DMS79 treated with DMSO at 0.1 percent for 48 hours (cell line): ENCODE data around the gene TUBB1.
"Not testable (repeated sequence)": the region's sequence is repeated elsewhere in the genome, so short reads cannot be mapped to it uniquely, and the experiment has no call there.

Source experiments
- DNase-seq: peaks from one replicate; lab custom pipeline; 2025; lab: John Stamatoyannopoulos, UW

TUBB1 gene

DNA sequence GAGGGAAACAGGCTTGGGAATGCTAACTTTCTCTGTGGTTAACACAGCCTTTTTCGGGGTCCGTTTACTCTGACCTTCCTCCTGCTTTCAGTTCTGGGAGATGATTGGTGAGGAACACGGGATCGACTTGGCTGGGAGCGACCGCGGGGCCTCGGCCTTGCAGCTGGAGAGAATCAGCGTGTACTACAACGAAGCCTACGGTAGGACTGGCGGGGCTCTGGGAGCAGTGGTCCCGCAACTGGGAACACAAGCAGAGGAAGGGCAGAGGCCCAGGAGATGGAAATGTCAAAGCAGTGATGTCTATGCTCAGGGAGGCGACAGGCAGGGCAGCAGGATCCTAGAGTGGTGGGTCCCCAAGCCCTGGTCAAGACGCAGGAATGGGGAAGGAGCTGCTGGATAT, 3.5 kb downstream of the TUBB1 start:
- no peak for DNase-seq

DNA sequence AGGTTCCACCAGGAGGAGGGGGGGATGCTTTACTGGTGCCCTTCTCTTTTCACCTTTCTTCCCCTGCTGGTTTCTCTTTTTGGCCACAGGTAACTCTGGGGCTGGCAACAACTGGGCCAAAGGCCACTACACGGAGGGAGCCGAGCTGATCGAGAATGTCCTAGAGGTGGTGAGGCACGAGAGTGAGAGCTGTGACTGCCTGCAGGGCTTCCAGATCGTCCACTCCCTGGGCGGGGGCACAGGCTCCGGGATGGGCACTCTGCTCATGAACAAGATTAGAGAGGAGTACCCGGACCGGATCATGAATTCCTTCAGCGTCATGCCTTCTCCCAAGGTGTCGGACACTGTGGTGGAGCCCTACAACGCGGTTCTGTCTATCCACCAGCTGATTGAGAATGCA, 4.4 kb downstream of the TUBB1 start:
- no peak for DNase-seq

DNA sequence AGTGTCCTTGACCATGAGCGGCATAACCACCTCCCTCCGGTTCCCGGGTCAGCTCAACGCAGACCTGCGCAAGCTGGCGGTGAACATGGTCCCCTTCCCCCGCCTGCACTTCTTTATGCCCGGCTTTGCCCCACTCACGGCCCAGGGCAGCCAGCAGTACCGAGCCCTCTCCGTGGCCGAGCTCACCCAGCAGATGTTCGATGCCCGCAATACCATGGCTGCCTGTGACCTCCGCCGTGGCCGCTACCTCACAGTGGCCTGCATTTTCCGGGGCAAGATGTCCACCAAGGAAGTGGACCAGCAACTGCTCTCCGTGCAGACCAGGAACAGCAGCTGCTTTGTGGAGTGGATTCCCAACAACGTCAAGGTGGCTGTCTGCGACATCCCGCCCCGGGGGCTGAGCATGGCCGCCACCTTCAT, 4.9 kb downstream of the TUBB1 start:
- no peak for DNase-seq

DNA sequence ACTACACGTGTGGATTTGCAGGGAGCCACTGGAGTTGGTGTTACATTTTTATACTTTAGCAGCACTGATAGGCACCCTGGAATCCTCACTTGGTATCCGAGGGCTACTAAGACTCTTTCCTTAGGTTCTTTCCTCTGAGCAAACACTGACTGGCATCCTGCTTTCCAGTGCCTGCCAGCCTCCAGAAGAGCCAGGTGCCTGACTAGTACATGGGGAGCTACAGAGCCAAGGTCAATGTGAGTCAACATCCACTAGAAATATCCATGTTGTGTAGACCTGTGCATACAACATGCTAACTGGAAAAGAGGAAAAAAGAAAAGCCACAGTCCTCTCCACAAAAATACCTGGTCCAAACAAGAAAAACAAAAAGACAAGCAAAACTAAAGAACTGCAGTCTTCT, 5.9 kb downstream of the TUBB1 start:
- DNase-seq: no peak

DNA sequence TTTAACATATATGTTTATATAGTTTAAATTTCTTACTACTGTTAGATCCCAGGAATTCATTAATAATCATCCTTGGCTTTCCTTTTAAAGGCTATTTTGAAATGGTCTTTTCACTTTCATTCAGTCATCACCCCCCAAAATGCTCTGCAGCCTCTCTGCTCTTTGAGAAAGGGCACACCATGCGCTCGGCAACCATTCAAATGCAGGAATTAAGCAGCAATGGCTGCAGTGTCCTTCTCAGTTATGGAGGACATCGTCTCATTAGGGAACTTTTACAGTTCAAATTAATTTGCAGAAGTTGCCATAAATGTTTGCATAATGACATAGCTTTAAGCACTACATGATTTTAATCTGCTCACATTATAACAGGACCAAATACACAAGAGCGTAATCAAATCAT, 6.3 kb downstream of the TUBB1 start:
- DNase-seq: no peak

DNA sequence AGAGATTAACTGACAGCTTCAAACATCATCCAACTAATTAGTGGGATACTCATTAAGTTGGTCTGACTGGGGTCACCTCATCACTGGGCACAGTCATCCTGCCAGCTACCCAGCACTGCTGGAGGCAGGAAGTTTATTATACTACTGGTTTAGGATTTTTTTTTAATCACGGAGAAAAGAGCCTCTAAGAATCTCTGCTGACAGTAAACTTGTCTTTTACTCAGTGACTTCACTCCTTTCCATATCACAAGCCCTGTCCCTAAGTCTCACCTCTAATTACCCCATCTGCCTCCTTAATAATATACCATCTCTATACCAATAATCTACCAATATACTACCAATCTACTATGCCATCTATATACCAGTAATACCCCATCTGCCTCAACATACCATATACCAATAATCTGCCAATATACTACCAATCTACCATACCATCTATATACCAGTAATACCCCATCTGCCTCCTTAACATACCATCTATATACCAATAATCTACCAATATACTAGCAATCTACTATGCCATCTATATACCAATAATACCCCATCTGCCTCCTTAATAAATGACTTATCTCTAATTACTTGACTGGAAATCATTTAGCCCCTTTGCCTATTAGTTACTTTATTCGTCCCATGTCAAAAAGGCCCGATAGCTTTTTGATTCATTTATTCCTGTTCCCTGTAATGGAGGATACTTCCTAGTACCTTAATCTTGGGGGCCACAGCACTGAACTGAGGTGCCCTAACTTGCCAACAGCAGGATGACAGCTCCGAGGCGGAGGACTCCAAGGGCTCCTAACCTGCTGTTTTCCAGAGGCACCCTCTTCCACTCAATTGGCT, 7.9 kb downstream of the TUBB1 start:
- DNase-seq: no peak

DNA sequence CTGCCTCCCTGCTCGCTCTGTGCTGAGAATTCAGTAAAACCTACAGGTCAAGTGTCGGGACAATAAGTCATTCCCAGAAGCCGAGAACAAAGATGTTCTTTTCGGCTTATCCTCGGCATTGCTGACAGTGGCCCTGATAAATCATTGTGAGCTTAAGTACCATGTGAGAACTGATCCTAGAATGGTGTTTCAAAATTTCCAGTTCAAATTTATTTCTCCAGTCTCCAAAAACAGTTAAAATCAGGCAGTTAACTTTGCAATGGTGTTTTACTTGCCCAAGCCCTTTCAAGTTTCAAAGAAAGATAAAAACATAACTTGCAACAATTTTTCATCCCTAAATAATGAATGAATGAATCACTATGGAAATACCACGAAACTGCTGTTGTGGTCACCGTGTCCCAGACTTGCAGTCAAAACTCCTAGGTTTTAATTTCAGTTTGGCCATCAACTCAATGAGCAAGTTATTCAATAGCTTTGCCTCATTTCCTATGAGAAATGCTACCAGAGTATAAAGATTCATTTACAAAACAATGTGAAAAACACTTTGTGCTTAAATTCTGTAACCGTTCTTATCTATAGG, 8.6 kb downstream of the TUBB1 start:
- DNase-seq: no peak

DNA sequence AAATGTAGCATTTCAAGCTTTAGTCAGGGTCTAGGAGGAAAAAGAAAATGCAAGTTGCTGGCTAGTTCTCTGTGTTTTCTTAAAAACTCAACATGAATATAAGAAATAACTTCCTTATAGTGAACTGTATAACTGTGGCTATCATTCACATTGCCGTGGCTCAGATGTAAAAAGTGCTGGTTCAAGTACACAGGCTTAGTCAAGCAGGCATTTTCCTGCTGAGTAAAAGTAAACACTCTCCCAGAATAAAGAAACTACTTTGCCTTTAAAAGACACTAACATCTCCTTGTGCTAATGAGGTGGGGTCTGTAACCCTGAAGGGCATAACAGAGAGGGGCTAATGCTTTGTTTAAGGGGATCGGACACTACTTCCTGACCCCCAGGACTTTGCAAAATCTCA, 9.6 kb downstream of the TUBB1 start:
- no peak for DNase-seq

DNA sequence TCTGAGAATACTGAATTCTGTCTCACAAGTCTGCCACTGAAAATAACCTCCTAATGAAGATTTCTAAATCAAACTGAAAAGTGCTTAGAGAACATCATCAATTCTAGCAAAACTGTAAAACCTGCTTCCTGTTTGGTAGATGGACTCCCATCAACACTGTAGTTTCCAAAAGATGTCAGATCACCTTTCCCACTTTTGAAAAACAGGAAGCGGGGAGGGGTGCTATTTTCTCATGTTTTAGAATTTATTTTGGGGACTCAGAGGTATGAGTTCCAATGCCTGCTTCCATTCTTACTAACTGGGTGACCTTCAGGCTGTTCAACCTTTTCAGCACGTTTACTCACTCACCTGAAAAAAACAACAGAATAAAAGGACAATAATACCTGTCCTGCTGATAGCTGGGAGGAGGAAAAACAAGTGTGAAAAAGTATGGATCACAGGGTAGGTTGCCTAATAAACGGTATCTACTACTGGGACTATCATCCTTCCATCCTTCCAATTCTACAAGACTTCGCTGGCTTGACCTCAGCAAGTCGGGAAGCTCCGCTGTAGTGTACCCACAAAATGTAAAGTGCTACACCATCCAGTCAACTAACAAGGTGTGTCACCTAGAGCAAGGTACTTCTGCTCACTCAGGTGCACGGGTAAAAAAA, 11.8 kb downstream of the TUBB1 start:
- no peak for DNase-seq

DNA sequence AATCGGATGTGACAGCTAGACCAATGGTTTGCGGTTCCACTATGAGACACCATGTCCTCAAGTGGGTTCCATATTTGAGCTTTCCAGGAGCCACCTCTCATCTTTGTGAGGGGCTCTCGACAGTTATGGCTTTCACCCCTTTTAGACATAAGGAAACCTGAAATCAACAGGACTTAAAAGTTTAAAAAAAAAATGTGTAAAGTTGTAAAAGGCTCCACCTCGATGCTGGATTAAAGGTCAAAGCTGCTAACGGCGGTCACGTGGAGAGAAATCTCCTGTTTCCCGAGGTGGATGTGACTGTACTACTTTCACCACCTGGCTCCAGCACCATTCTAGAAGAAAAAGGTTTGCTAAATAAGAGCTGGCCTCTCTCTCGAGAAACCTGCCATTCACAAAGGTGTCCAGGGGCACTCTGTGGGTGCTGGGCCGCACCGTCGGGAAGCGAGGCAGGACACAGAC, 12.4 kb downstream of the TUBB1 start:
- no peak for DNase-seq

DNA sequence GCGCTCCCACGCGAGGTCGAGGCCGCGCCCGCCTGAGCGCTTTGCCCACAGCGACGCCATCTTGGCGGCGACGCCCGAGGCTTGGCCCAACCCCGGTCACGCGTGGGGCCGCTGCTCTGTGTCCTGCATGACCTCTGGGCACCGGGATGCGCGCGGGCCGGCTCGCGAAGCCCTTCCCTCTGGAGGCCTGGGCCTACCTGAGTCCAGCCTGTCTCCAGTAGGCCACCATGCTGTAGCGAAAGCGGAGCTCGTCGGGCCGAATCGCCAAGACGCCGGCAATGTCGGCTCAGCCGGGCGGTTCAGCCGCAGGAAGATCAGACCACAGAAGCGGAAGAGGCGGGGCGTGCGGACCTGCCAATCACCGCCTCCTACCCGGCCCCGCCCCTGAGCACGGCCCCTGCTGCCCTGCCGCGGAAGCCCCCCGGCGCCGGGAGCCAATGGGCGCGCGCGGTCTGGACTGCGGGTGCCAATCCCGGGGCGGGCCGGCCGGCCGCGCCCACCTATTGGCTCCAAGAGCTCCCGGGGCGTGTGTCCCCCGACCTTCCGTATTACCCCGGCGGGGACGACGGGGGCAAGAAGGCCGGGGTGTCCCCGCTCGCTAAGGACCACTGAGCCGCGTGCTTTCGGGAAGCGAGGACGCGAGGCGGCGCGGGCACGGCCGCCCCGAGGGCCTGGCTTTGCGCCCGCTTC, 12.9 kb downstream of the TUBB1 start, which contains the start of gene ATP5F1E:
Gene ATP5F1E, minus strand, starts transcription at position 313 of the 690 bp plus-strand sequence. Its CDS starts 84 bp downstream, at position 229.
- peak; percentile 67 for DNase-seq

DNA sequence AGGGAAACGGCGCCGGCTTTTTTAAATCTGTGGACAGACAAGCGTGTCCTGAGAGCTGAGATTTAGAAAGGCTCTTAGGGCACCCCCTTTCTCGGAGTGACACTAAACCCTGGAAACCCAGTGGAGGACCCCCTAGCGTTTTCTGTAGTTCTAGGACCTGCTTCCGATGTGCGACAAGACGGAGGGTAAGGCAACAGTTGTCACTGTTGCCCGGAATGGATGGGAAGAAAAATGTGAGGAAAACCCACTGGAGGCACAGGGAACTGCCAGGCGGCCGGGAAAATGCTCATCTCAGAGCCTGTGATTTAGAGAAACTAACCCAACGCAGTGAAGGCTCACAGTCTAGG, 13.5 kb downstream of the TUBB1 start:
- no peak for DNase-seq

DNA sequence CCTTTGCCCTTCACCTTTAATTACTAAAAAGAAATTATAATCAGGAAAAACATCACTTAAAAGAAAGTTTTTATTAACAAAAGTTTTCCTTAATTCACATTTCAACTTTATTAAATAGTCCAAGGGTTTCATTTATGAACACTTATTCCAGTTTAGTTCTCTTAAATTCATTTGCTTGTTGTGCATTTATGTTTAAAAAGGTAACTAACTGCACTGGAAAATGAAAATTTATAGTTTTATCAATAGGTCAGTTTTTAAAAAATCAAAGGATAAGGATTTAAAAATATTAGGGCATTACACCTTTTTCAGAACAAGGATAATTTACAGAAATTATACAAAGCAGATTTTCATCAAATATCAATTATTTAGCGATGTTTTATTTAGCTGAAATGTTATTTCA, 13.9 kb downstream of the TUBB1 start:
- no peak for DNase-seq

DNA sequence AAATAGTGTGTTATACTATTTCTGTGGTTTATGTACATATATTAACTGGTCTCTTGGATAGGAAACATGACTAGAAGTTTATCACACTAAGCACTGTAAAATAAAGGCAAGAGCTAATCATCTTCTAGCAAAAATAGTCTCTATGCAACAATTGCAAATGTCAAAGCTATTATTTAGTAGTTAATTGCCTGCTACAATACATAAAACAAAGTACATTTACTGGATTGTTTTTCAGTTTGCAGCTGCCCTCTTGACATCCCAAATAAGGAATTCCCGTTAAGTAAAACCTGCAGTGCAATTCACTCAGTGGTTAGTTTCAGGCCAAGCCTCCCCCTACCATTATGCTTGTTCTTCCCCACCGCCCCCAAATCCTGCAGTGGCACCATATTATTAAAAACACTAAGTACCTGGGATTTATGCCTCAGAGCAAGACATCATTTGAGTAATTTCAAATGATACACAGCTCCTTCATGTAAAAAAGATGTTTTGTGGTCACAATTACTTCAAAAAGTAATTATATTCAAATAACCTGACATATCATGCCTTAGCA, 14.5 kb downstream of the TUBB1 start:
- no peak for DNase-seq

DNA sequence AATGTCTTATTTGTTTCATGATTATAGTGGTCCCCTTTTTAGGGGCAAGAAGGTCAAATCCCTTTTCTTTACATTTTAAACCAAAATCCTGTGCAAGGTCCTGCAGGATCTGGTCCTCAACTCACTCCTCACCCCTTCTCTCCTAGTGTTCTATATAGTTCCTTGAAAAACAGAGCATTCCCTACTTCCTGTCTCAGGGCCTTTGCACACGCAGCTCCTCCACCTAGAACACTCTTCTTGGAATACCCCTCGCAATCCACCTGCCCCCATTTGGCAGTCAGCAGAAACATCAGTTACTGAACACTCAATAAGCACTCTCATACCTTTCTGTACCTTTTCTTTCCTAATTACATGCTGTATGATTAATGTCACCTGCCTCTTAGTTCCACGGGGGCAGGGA, 16.2 kb downstream of the TUBB1 start:
- no peak for DNase-seq

DNA sequence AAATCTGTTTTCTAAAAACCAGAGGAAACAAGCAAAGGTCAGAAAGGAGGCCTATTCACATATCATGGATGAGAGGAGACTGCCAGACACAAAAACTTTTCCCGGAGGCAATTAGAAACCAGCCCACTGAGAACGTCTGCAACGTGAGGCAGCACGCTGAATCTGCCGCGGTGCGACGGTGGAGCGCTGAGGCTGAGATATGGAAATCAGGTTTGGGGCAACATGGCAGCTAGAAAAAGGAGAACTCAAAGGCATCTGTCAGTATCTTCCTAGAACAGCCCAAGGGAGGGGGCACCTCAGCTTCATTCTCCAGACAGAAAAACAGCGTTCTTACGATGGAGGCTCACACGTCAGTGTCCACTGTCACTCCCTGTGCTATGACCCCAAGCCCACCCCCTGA, 18.2 kb downstream of the TUBB1 start:
- DNase-seq: no peak

DNA sequence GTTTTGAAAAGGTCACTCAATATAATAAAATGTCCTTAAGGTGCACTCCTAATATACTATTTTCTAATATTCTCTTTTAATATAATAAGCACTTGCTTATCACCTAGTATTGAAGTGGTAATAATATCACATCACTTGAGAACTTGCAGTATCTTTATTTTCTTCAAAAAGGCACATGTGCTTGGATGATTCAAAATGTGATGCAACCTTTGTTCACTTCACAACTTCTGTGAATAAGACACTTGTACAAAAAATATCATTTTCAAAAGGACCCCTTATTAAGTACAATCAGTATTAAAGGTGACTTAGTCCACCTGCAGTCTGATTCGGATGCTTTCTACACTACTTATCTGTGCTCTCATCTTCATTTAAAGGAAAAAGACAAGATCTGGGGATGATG, 20.0 kb downstream of the TUBB1 start:
- DNase-seq: no peak

DNA sequence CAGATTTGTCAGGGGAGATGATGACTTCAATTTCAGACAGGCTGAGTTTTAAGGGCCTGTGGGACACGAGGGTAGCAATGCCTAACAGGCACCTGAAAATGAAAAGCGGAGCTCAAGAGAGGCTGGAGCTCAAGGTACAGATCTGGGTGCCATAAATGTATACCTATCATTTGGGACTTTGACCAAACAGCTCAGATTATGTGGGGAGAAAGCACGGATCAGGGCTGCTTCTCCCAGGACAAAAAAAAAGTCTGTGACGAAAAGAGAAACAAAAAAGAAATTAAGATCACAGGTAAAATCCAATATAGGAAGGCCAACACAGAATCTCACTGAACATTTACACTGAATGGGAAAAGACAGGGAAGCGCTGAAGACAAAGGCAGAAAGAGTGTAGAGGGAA, 21.4 kb downstream of the TUBB1 start:
- no peak for DNase-seq

DNA sequence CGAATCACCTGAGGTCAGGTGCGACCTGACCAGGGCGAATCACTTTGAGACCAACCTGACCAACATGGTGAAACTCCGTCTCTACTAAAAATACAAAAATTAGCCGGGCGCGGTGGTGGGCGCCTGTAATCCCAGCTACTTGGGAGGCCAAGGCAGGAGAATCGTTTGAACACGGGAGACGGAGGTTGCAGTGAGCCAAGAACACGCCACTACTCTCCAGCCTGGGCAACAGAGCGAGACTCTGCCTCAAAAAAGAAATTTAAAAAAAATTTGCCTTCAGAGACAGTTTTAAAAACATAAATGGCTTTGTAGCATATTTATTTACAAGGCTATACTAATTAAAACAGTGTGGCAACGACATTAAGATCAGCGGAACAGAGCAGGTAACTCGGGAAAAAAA, 22.3 kb downstream of the TUBB1 start:
- DNase-seq: not testable (repeated sequence)

DNA sequence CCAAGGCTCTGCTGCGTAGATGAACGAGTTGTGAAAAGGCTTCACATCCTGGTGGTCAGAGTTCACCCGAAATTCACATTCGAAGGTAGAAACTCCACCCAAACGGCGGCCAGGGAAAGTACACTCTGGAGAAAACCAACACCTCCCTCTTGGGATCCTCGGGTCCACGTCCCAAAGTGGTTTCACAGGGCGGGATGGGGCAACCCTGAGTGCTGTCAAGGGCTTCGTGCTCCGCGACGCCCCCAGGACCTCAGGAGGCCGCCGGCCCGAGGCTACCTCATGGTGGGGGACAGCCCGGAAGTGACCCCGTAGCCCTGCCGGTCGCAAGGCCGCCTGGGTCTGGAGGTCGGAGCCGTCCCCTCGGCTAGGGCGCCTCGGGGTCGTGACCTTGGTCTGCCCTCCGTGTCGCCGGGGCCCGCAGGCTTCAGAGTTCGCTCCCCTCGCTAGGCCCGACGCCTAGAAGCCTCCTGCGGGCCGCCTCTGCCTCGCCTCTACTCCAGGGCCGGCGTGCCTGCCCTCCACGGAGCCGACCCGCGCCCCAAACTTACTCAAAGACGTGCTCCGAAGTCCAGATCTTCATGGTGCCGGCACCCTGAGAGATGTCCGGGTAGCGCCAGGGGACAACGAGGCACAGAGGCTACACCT, 23.0 kb downstream of the TUBB1 start, which contains the start of gene PRELID3B:
Gene PRELID3B, minus strand, starts transcription at position 636 of the 645 bp plus-strand sequence. Its CDS starts 56 bp downstream, at position 580.
- no peak for DNase-seq

DNA sequence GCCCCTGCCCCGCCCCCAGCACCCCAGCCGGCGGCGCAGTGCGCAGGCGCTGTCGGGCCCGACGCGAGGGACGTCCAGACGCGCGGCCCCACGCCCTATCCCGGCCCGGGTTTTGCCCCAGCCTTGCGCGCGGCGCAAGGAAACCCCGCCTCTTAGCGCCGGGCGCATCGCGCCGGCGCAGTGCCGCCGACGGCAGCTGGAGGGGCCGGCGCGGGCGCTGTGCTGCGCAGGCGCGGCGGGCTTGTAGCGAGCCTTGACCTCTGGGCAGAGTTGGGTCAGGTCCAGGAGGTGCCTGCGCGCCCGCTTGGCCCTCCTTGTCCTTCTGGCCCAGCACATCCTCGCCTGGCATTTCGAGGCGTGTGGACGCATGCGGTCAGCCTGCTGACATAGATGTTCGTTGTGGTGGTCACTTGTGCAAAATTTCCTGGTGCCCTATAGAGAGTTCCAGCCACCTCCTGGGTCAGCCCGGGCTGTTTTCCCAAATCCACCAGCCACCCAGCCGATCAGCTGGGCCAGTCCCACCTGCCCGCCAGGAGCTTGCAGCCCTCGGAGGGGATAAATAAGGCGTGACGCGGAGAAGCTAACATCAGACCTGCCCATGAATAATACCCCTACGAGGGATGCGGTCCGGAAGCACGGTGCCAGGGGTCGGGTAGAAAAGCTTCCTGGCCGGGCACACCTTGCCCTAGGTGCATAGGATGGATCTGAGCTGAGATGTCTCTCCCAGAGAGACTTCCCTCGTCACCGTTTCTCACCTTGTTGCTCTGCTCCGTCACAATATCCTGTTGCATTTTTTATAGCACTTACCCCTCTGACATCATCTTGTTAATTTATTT, 23.8 kb downstream of the TUBB1 start:
- DNase-seq: peak; percentile 52
